Activated CD4-positive, alpha-beta T cell treated with anti-CD3 and anti-CD28 coated beads, Interleukin-2, amount 10 ng/mL, durations not matched to agents 24 days and 14 days (primary cell): ENCODE results near the gene DIO2. TPM values are rescaled to one million over a fixed set of nuclear protein-coding genes. Genes with fewer than 3 reads are reported as not detected.

Experiments used
- DNase-seq: peaks from one replicate; pipeline ENCODE4 v3.0.0; 2022
- H3K27ac Mint-ChIP-seq: one replicate; pipeline ENCODE4 v1.8.0; 2022; ENCODE audit warnings: mild to moderate bottlenecking, mixed read lengths
- H3K27me3 Mint-ChIP-seq: one replicate; pipeline ENCODE4 v1.8.0; 2022; ENCODE audit warnings: mixed read lengths
- H3K36me3 Mint-ChIP-seq: one replicate; pipeline ENCODE4 v1.8.0; 2022; ENCODE audit warnings: low read depth, mild to moderate bottlenecking, mixed read lengths
- H3K4me1 Mint-ChIP-seq: one replicate; pipeline ENCODE4 v1.8.0; 2021; ENCODE audit warnings: mixed read lengths
- H3K4me3 Mint-ChIP-seq: one replicate; pipeline ENCODE4 v1.8.0; 2022; ENCODE audit warnings: mild to moderate bottlenecking, moderate library complexity, mixed read lengths
- H3K9me3 Mint-ChIP-seq: one replicate; pipeline ENCODE4 v1.8.0; 2021; ENCODE audit warnings: mixed read lengths
- intact Hi-C: fragments of 100-400 bp; cut with micrococcal nuclease; formaldehyde crosslinking; loops from one replicate; pipeline ENCODE4 v1.15.1; 2023
- total RNA-seq: library from RNA; stranded (reverse); gene quantifications from 2 replicates; pipeline ENCODE4 v1.2.3, GENCODE V29; 2022

DIO2 gene
- total RNA-seq: not detected in 2 replicates

DNA sequence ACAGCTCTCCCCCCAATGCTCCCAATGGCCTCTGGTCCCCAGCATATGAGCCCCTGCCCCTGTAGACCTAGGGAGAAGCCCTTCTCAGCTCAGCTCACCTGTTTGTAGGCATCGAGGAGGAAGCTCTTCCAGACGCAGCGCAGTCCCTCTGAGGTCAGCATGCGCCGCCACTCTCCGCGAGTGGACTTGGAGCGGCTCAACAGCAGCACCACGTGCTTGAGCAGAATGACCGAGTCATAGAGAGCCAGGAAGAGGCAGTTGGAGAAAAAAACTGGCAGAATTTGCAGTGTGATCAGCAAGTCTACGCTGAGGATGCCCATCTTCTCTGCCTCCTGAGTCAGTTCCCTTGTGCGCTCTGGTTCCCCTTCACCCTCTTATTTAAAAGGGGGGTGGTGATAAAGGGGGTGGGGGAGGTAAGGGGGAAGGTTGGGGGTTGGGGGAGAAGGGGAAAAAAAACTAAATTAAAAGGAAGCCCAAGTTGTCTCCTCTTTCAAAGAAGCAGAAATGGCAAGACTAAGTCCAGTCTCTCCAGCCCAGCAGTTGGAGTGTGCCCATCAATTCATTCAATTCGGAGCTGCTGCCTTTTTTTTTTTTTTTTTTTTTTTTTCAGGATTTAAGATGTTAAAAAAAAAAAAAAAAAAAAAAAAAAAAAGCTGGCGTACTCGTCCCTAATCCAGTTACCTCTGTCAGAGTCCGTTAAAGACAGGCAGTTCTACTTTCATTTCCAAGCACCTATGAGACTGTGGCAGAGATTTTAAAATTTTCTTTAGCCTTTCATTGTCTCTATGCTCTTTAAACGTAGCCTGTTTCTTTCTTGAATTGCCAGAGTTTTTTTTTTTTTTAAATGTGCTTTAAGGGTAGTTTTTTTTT is at the start of gene DIO2:
TSS of gene DIO2 (minus strand) at position 352 of the 870 bp plus-strand sequence. CDS start at position 320, 32 bp downstream.
- Mint-ChIP-seq H3K27ac (no peak within 1 kb of the TSS), H3K36me3 (no peaks in the 10 kb centered on the region), H3K27me3 (no peaks in the 10 kb centered on the region), H3K4me1 (peaks cover 3% of the 10 kb centered on the region), H3K4me3 (peak within 1 kb of the TSS; percentile 22), H3K9me3 (no peaks in the 10 kb centered on the region)
- DNase-seq: no peak
- intact Hi-C loops: loop anchor here (10.0 kb wide), 1 partner anchor 633 kb away; no protein-coding TSS in a partner anchor

- intact Hi-C loops: no loop called here
- Mint-ChIP-seq H3K36me3 (no peaks in the 10 kb centered on the region), H3K9me3 (peaks cover 3% of the 10 kb centered on the region)
Observed at GRCh38 chr14:80260645-80261044, 49.3 kb upstream of the DIO2 start.

DNA sequence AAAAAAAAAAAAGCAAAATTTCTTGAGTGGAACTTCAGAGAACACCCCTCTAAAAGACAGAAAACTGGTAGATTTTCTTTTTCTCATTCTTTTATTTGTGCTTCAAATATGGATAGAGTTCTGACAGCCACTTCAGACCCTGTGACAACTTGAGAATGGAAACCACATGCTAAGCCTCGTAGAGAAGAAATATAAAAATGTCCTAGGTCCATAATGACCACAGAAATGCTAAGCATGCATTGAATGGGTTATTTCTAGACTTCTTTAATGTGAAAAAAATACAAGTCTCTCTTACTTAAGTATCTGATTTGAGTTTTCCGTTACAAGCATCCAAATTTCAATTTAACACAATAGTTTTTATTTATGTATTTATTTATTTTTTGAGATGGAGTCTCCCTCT is 28.3 kb upstream of the DIO2 start:
- Mint-ChIP-seq H3K27me3 (no peaks in the 10 kb centered on the region), H3K36me3 (peaks cover 1% of the 10 kb centered on the region), H3K4me3 (no peak overlapping the region), H3K27ac (no peak overlapping the region), H3K9me3 (peaks cover 9% of the 10 kb centered on the region), H3K4me1 (no peaks in the 10 kb centered on the region)
- DNase-seq: no peak
- intact Hi-C loops: no loop called here

More at GRCh38 chr14:80260645-80261044, 49.3 kb upstream of the DIO2 start:
- no peaks in the 10 kb centered on the region for H3K4me1 Mint-ChIP-seq
- no peaks in the 10 kb centered on the region for H3K27me3 Mint-ChIP-seq
- no peak overlapping the region for H3K4me3 Mint-ChIP-seq
- DNase-seq: no peak
- H3K27ac Mint-ChIP-seq: no peak overlapping the region

DNA sequence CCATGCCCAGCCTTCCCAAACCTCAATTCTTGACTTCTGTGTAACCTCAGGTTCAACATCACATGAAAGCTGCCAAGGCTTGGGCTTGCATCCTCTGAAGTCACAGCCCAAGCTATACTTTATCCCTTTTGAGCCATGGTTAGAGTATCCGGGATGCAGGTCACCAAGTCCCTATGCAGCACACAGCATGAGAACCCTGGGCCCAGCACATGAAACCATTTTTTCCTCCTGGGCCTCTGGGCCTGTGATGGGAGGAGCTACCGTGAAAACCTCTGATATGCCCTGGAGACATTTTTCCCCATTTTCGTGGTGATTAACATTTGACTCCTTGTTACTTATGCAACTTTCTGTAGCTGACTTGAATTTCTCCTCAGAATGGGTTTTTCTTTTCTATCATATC is 25.8 kb upstream of the DIO2 start:
- no peak for DNase-seq

DNA sequence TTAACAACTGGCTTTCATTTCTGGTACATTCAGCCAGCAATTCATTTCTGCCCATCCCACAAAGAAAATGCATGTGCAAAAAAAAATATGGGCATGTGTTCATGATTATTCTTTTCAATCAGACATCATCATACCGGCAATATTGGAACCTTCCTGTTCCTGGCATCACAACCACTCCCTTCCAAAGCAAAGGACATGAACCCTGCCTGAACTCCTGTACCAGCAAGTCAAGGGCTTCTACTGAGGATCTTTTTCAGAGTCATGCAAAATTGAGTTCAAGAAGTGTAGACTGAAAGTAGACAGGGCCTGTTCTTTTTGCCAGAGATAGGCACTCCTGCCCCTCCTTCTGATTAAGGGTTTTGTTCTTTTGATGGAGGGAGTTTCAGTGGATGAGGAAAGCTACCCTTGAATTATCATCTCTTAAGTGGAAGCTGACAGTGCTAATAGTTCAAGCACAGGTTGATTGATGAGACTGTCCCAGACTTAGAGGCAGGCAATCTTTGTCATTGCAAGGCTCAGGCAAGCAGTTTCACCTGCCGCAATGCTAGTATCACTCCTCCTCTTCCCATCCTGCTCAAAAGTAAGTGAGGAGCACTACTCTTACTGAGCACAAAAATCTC is 22.3 kb upstream of the DIO2 start:
- intact Hi-C loops: no loop called here
- Mint-ChIP-seq H3K9me3 (peaks cover 16% of the 10 kb centered on the region), H3K27me3 (no peaks in the 10 kb centered on the region), H3K4me1 (no peaks in the 10 kb centered on the region), H3K36me3 (peaks cover 1% of the 10 kb centered on the region), H3K27ac (no peak overlapping the region), H3K4me3 (no peak overlapping the region)
- no peak for DNase-seq

More for the DNA sequence above, 25.8 kb upstream of the DIO2 start:
- Mint-ChIP-seq H3K9me3 (peaks cover 9% of the 10 kb centered on the region), H3K4me3 (no peak overlapping the region), H3K4me1 (no peaks in the 10 kb centered on the region), H3K27me3 (no peaks in the 10 kb centered on the region), H3K36me3 (peaks cover 1% of the 10 kb centered on the region), H3K27ac (no peak overlapping the region)
- intact Hi-C loops: no loop called here

DNA sequence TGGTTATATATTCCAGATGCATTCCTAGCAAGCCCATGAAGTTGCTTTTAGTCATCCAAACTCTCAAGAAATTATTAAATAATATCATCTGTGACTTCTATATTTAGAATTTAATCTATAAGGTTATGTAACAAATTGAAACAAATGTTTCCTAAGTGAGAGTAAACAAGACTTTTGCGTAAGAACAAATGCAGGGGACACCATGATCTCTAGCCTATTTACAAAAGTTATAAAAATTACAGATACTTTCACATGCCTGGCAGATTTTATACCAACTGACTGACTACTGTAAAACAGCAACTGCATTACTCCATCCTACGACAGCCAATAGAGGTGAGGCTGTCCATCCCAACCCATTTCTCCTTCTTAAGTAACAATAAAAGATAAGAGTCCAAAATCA is 20.4 kb upstream of the DIO2 start:
- H3K4me3 Mint-ChIP-seq: no peak overlapping the region
- no peaks in the 10 kb centered on the region for H3K4me1 Mint-ChIP-seq
- H3K27ac Mint-ChIP-seq: no peak overlapping the region
- H3K27me3 Mint-ChIP-seq: no peaks in the 10 kb centered on the region
- no peak for DNase-seq
- no peaks in the 10 kb centered on the region for H3K36me3 Mint-ChIP-seq
- intact Hi-C loops: no loop called here
- H3K9me3 Mint-ChIP-seq: peaks cover 7% of the 10 kb centered on the region

GRCh38 chr14:80223696-80224465 is 12.6 kb upstream of the DIO2 start:
- no peak overlapping the region for H3K27ac Mint-ChIP-seq
- H3K9me3 Mint-ChIP-seq: no peaks in the 10 kb centered on the region
- DNase-seq: no peak
- no peak overlapping the region for H3K4me3 Mint-ChIP-seq
- H3K27me3 Mint-ChIP-seq: no peaks in the 10 kb centered on the region
- intact Hi-C loops: no loop called here
- H3K36me3 Mint-ChIP-seq: no peaks in the 10 kb centered on the region
- H3K4me1 Mint-ChIP-seq: no peaks in the 10 kb centered on the region

DNA sequence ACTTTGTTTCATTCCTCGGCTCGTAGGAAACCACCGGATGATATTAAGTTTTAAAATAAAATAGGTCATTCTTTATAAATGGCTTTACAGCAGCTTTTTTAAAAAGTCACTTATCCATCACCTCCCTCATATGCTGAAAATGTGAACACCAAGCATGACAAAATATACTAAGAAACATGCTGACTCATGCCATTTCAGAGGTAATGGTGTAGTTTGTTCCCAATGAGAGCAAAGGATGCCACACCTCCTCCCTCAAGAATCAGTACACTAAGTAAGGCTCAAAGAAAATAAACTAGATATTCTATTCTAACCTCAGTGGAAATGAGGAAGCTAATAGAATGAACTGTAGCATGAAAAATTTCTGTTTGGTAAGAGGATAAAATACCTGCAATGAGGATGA is 5.5 kb upstream of the DIO2 start:
- peaks cover 3% of the 10 kb centered on the region for H3K4me1 Mint-ChIP-seq
- H3K36me3 Mint-ChIP-seq: no peaks in the 10 kb centered on the region
- H3K9me3 Mint-ChIP-seq: no peaks in the 10 kb centered on the region
- DNase-seq: no peak
- no peak overlapping the region for H3K27ac Mint-ChIP-seq
- intact Hi-C loops: loop anchor here (10.0 kb wide), 1 partner anchor 628 kb away; no protein-coding TSS in a partner anchor
- H3K4me3 Mint-ChIP-seq: no peak overlapping the region
- no peaks in the 10 kb centered on the region for H3K27me3 Mint-ChIP-seq

DNA sequence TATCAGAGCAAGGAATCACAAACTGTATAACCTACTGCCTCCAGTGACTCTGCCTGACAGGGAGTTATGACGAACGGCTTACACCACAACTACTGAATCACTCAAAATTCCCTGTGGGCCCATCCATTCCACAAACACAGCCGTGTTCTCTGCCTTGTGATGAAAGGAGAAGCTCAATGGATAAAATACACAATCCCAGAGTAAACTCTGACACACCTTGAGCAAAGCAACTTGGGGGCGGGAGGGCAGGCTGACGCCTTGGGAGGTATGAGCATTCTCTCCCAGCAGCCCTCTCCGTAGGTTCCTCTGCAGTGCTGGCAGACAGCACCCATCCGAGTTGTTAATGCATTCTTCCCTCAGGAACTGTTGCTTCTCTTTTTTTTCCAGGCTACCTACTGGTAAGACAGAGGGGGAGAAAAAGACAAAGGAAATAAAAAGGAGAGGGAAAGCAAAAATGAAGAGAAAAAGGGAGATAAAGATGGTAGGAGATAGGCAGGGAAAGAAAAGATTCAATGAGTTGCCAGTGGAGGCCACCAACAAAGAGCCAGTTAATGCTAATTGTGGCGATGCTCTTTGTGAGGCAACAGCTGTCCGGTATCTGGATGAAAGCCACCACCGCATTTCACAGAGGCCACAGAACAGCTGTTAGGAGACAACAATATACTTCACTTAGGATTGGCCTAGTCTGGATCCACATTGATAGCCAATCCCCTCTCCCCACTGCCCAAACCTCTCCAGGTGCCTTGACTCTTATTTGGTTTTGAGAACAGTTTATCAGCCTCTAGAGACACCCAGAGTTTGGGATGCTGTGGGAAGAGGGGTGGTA is 4.7 kb upstream of the DIO2 start:
- Mint-ChIP-seq H3K9me3 (no peaks in the 10 kb centered on the region), H3K27me3 (no peaks in the 10 kb centered on the region), H3K4me3 (no peak overlapping the region), H3K27ac (no peak overlapping the region), H3K4me1 (peaks cover 3% of the 10 kb centered on the region), H3K36me3 (no peaks in the 10 kb centered on the region)
- intact Hi-C loops: loop anchor here (10.0 kb wide), 1 partner anchor 629 kb away; no protein-coding TSS in a partner anchor
- no peak for DNase-seq

- Mint-ChIP-seq H3K4me1 (peaks cover 3% of the 10 kb centered on the region), H3K4me3 (no peak overlapping the region), H3K27me3 (no peaks in the 10 kb centered on the region), H3K9me3 (no peaks in the 10 kb centered on the region), H3K36me3 (no peaks in the 10 kb centered on the region), H3K27ac (no peak overlapping the region)
- intact Hi-C loops: loop anchor here (10.0 kb wide), 1 partner anchor 630 kb away; no protein-coding TSS in a partner anchor
- no peak for DNase-seq
Observed at GRCh38 chr14:80215081-80215480, 3.8 kb upstream of the DIO2 start.

DNA sequence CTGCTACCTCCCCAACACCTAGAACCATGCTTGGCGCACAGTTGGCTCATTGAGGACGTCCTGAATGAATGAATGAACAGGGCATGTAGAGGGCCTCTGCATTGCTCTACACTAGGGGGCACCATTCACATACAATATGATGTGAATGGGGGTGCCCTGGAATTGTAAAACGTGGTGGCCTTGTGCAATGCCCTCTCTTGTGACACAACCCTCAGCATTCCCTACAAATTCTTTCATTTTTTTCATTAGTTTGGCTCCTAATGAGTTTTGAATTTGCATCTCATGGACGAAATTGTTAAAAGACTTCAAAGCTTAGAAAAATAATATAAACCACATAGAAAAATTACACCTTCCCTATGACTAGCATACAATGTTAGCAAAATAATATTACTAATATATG is 2.3 kb upstream of the DIO2 start:
- Mint-ChIP-seq H3K27ac (no peak overlapping the region), H3K4me3 (no peak overlapping the region), H3K27me3 (no peaks in the 10 kb centered on the region), H3K4me1 (peaks cover 3% of the 10 kb centered on the region), H3K36me3 (no peaks in the 10 kb centered on the region), H3K9me3 (no peaks in the 10 kb centered on the region)
- peak; percentile 56 for DNase-seq
- intact Hi-C loops: loop anchor here (10.0 kb wide), 1 partner anchor 631 kb away; no protein-coding TSS in a partner anchor

DNA sequence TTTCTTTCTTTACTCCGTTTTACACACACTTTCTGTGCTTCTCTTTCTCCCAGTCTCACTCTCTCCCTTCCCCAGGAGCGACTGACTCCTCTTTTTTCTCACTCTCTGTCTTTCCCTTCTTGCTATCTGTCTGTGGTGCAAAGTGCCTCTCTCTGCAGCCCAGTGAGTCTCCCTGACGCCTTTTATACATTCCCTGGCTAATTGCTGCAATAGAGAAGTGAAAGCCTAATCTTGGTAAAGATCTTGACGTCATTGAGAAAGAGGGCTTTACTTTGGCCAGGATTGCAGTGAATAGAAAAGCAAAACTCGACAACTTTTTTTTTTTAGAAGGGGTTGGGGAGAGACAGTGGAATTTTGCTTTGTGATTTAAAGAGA is 706 bp upstream of the DIO2 start:
- intact Hi-C loops: loop anchor here (10.0 kb wide), 1 partner anchor 633 kb away; no protein-coding TSS in a partner anchor
- H3K4me3 Mint-ChIP-seq: peak overlapping the region; percentile 22
- no peaks in the 10 kb centered on the region for H3K36me3 Mint-ChIP-seq
- DNase-seq: no peak
- H3K9me3 Mint-ChIP-seq: no peaks in the 10 kb centered on the region
- no peak overlapping the region for H3K27ac Mint-ChIP-seq
- H3K4me1 Mint-ChIP-seq: peaks cover 3% of the 10 kb centered on the region
- H3K27me3 Mint-ChIP-seq: no peaks in the 10 kb centered on the region

DNA sequence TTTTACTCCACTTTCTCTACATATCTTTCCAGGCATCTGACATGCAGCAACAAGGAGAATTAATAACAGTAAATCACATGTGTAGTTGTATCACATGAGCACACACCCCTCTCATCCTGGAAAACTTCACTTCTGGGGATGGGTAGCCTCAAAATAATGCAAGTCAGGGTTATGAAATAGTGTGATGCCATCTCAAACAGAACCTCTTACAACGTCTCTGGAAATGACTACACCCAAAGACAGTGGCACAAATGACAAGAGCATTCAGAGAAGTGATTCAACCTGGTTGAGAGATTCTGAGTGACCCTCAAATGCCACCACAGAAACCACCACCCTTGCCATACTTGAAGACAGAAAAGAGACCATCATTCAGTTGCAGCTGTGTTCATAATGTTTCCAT is 2.8 kb downstream of the DIO2 start:
- Mint-ChIP-seq H3K27me3 (no peaks in the 10 kb centered on the region), H3K9me3 (no peaks in the 10 kb centered on the region), H3K27ac (no peak overlapping the region), H3K4me1 (peaks cover 3% of the 10 kb centered on the region), H3K4me3 (no peak overlapping the region), H3K36me3 (no peaks in the 10 kb centered on the region)
- intact Hi-C loops: no loop called here
- no peak for DNase-seq
